GM12878 (cell line): ENCODE data around the gene NRM. TPM values are rescaled to one million over a fixed set of nuclear protein-coding genes. Genes with fewer than 3 reads are reported as not detected.

Source experiments
- ATF7 ChIP-seq: fragments of 450-650 bp; IDR thresholded peaks from 2 replicates; pipeline ENCODE4 v1.6.1; 2016; ENCODE audit warnings: low read depth, mild to moderate bottlenecking
- BCL3 ChIP-seq: IDR thresholded peaks from 2 replicates; pipeline ENCODE4 v1.6.1; 2011; ENCODE audit warnings: borderline replicate concordance, low read depth, mild to moderate bottlenecking, moderate library complexity, low read length; ENCODE audit not compliant: insufficient read depth, poor library complexity, severe bottlenecking
- CBFB ChIP-seq: IDR thresholded peaks from 2 replicates; pipeline ENCODE4 v1.6.1; 2016; ENCODE audit warnings: antibody characterized with exemption, low read depth
- HDGF ChIP-seq: fragments of 450-650 bp; IDR thresholded peaks from 2 replicates; pipeline ENCODE4 v1.6.1; 2016; ENCODE audit warnings: antibody characterized with exemption
- IKZF1 ChIP-seq: fragments of 450-650 bp; conservative IDR thresholded peaks from 2 replicates; pipeline ENCODE4 v1.6.1; 2017; ENCODE audit warnings: antibody characterized with exemption, mild to moderate bottlenecking
- NBN ChIP-seq: fragments of 450-650 bp; IDR thresholded peaks from 2 replicates; pipeline ENCODE4 v1.6.1; 2016
- NFYB ChIP-seq: IDR thresholded peaks from 2 replicates; pipeline ENCODE4 v1.6.1; 2011; ENCODE audit warnings: low read depth, mild to moderate bottlenecking, low read length, improper control_type of control experiment, moderate library complexity; ENCODE audit not compliant: insufficient read depth
- POLR2A ChIP-seq: IDR thresholded peaks from 2 replicates; pipeline ENCODE4 v1.6.1; 2011; ENCODE audit warnings: low read depth, mild to moderate bottlenecking, low read length
- POLR2AphosphoS2 ChIP-seq: IDR thresholded peaks from 2 replicates; pipeline ENCODE4 v1.6.1; 2011; ENCODE audit warnings: low read depth, mild to moderate bottlenecking, low read length, improper control_type of control experiment, moderate library complexity
- POLR2AphosphoS5 ChIP-seq: IDR thresholded peaks from 2 replicates; pipeline ENCODE4 v1.6.1; 2011; ENCODE audit warnings: mild to moderate bottlenecking, low read length, inconsistent platforms
- POU2F2 ChIP-seq: IDR thresholded peaks from 3 replicates; pipeline ENCODE4 v1.6.1; 2011; ENCODE audit warnings: low read depth, mild to moderate bottlenecking, low read length, borderline replicate concordance
- RUNX3 ChIP-seq: IDR thresholded peaks from 2 replicates; pipeline ENCODE4 v1.6.1; 2012; ENCODE audit warnings: low read length, inconsistent platforms
- SMAD5 ChIP-seq: IDR thresholded peaks from 2 replicates; pipeline ENCODE4 v1.6.1; 2016; ENCODE audit warnings: antibody characterized with exemption, low read depth
- SPI1 ChIP-seq: IDR thresholded peaks from 2 replicates; pipeline ENCODE4 v1.6.1; 2011; ENCODE audit warnings: low read depth, mild to moderate bottlenecking, low read length, moderate library complexity, borderline replicate concordance; ENCODE audit not compliant: insufficient read depth
- TARDBP ChIP-seq: IDR thresholded peaks from 2 replicates; pipeline ENCODE4 v1.6.1; 2016; ENCODE audit warnings: borderline replicate concordance
- TCF3 ChIP-seq: IDR thresholded peaks from 2 replicates; pipeline ENCODE4 v1.6.1; 2012; ENCODE audit warnings: low read depth, mild to moderate bottlenecking, low read length, borderline replicate concordance; ENCODE audit not compliant: insufficient read depth
- polyA plus RNA-seq, 11 experiments: library from polyadenylated mRNA; depleted of rRNA in 4 of 11; unstranded in 6 of 11; stranded (reverse) in 5 of 11; fragments of >200 nt; fragmentation: Nextera tagmentation in 4 of 11; fragmentation: Illumina TruSeq in 1 of 11; extraction: Ambion mirVana in 4 of 11; extraction: Trizol in 1 of 11; gene quantifications; 1 replicate in 1 of 11; 2 replicates in 10 of 11; pipeline versions ENCODE4 v1.2.1 to v1.2.3, GENCODE V29; 2011 to 2016; ENCODE audit warnings: inconsistent platforms in 2 of 11, missing spikeins in 2 of 11, low read depth in 1 of 11
- total RNA-seq, 4 experiments: library from RNA; depleted of rRNA in 3 of 4; stranded (reverse); fragments of >200 nt in 3 of 4; fragmentation: Illumina TruSeq in 1 of 4; extraction: Trizol in 1 of 4; gene quantifications; 2 replicates each; pipeline versions ENCODE4 v1.2.1 to v1.2.3, GENCODE V29; 2013 to 2021
- TF ChIP-seq, protein P1 (sequence below): fragments of 450-650 bp; formaldehyde crosslinking; IDR thresholded peaks from 2 replicates; pipeline ENCODE4 v1.4.0; 2022; ENCODE audit warnings: mild to moderate bottlenecking, moderate library complexity
- TF ChIP-seq, protein P2 (sequence below): IDR thresholded peaks from 2 replicates; pipeline ENCODE4 v1.6.1; 2012; ENCODE audit warnings: low read depth, low read length, improper control_type of control experiment
- TF ChIP-seq, protein P3 (sequence below): fragments of 450-650 bp; IDR thresholded peaks from 2 replicates; pipeline ENCODE4 v1.6.1; 2017; ENCODE audit warnings: mild to moderate bottlenecking
- TF ChIP-seq, protein P4 (sequence below): fragments of 450-650 bp; IDR thresholded peaks from 2 replicates; pipeline ENCODE4 v1.6.1; 2017; ENCODE audit warnings: low read depth, mild to moderate bottlenecking, moderate library complexity

Gene NRM
- total and polyA plus RNA-seq, 10 of the 15 experiments (the other 5 are each of a cell fraction or from before 2014, with no cell fraction given), result 15.4 to 46.7 (median 29.0) TPM

DNA sequence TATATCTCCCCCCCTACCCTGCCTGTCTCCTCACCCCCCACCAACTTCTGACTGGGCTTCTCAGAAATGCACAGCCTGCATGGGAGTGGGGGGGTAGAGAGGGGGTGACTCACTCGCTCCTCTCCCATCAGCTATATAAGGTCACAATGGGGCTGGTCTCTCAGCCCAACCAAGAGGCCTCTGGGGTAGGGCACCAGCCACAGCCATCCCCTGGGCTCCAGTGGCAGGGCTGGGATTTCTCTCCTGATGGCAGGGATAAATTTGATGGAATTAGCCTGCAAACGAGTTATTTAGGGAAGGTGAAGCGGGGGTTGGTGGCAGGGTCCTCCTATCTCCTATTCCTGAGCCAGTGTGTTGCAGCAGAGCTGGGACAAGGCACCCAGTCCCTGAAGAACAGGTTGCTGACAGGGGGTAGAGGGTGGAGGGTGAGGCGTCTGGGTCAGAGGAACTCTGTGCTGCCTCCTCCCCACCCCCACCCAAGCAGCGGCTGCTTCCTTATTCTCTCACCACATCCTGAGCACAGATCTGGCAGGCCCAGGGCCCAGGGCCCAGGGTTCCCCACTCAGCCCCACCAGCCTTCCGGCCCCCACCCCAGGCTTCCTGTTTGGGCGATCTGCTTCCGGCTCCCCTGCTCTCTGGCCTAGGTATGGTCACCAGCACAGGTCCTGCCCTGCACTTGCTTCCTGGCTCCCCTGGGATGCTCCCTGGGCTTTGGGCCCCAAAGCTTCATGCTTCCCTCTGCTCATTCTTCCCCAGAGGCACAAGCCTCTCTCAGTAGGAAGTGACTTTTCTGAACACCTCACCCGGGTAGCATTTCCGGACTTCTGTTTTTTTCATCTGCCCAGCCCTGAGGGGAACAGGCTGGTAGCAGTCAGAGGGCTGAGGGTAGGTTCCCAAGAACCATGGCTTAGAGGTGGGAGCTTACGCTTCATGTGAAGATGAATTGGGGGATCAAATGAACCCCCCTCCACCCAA is 8.4 kb downstream of the NRM start (continued):
- 0 out of 2 replicates have a peak, but pooled peaks have one; percentile 75 for TF ChIP-seq HDGF
- no peak for TF ChIP-seq RUNX3
- TF ChIP-seq TCF3, result peak; percentile 64; the same call in 1 of the 2 replicates
- TF ChIP-seq SMAD5, result peak; percentile 38
- TF ChIP-seq NFYB, result 0 out of 2 replicates have a peak, but pooled peaks have one; percentile 29
- peak; percentile 67; the same call in 1 of the 2 replicates for TF ChIP-seq NBN
- TF ChIP-seq IKZF1, result peak; percentile 95
- no peak for TF ChIP-seq BCL3
- TF ChIP-seq, protein P1, sequence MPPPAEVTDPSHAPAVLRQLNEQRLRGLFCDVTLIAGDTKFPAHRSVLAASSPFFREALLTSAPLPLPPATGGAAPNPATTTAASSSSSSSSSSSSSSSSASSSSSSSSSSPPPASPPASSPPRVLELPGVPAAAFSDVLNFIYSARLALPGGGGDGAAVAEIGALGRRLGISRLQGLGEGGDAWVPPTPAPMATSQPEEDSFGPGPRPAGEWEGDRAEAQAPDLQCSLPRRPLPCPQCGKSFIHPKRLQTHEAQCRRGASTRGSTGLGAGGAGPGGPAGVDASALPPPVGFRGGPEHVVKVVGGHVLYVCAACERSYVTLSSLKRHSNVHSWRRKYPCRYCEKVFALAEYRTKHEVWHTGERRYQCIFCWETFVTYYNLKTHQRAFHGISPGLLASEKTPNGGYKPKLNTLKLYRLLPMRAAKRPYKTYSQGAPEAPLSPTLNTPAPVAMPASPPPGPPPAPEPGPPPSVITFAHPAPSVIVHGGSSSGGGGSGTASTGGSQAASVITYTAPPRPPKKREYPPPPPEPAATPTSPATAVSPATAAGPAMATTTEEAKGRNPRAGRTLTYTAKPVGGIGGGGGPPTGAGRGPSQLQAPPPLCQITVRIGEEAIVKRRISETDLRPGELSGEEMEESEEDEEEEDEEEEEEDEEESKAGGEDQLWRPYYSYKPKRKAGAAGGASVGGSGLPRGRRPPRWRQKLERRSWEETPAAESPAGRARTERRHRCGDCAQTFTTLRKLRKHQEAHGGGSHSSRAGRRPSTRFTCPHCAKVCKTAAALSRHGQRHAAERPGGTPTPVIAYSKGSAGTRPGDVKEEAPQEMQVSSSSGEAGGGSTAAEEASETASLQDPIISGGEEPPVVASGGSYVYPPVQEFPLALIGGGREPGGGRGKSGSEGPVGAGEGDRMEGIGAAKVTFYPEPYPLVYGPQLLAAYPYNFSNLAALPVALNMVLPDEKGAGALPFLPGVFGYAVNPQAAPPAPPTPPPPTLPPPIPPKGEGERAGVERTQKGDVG (CRISPR knock-in tag), result no peak
- TF ChIP-seq CBFB, result peak; percentile 14; the same call in 1 of the 2 replicates
- peak; percentile 82 for TF ChIP-seq POLR2AphosphoS5
- TF ChIP-seq, protein P2, sequence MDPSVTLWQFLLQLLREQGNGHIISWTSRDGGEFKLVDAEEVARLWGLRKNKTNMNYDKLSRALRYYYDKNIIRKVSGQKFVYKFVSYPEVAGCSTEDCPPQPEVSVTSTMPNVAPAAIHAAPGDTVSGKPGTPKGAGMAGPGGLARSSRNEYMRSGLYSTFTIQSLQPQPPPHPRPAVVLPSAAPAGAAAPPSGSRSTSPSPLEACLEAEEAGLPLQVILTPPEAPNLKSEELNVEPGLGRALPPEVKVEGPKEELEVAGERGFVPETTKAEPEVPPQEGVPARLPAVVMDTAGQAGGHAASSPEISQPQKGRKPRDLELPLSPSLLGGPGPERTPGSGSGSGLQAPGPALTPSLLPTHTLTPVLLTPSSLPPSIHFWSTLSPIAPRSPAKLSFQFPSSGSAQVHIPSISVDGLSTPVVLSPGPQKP, result peak; percentile 75; the same call in 1 of the 2 replicates
- peak; percentile 29; the same call in 1 of the 3 replicates for TF ChIP-seq POU2F2
- TF ChIP-seq POLR2A, result peak; percentile 80
- peak; percentile 75 for TF ChIP-seq ATF7
- no peak; the same call in 1 of the 2 replicates for TF ChIP-seq TARDBP
- TF ChIP-seq, protein P3, sequence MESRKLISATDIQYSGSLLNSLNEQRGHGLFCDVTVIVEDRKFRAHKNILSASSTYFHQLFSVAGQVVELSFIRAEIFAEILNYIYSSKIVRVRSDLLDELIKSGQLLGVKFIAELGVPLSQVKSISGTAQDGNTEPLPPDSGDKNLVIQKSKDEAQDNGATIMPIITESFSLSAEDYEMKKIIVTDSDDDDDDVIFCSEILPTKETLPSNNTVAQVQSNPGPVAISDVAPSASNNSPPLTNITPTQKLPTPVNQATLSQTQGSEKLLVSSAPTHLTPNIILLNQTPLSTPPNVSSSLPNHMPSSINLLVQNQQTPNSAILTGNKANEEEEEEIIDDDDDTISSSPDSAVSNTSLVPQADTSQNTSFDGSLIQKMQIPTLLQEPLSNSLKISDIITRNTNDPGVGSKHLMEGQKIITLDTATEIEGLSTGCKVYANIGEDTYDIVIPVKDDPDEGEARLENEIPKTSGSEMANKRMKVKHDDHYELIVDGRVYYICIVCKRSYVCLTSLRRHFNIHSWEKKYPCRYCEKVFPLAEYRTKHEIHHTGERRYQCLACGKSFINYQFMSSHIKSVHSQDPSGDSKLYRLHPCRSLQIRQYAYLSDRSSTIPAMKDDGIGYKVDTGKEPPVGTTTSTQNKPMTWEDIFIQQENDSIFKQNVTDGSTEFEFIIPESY, result no peak
- peak; percentile 60; the same call in 1 of the 2 replicates for TF ChIP-seq SPI1
- TF ChIP-seq, protein P4, sequence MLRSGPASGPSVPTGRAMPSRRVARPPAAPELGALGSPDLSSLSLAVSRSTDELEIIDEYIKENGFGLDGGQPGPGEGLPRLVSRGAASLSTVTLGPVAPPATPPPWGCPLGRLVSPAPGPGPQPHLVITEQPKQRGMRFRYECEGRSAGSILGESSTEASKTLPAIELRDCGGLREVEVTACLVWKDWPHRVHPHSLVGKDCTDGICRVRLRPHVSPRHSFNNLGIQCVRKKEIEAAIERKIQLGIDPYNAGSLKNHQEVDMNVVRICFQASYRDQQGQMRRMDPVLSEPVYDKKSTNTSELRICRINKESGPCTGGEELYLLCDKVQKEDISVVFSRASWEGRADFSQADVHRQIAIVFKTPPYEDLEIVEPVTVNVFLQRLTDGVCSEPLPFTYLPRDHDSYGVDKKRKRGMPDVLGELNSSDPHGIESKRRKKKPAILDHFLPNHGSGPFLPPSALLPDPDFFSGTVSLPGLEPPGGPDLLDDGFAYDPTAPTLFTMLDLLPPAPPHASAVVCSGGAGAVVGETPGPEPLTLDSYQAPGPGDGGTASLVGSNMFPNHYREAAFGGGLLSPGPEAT, result peak; percentile 65
- TF ChIP-seq POLR2AphosphoS2, result peak; percentile 69; the same call in 1 of the 2 replicates
